GM10847 (cell line): ENCODE data around the gene WWOX.

Source experiments
- POLR2A ChIP-seq: IDR thresholded peaks from 2 replicates; pipeline ENCODE4 v1.6.1; 2011; ENCODE audit not compliant: insufficient read length; ENCODE audit errors: extremely low read depth

WWOX gene

GRCh38 chr16:78127130-78127529, 27.7 kb downstream of the WWOX start:
- no peak for TF ChIP-seq POLR2A

DNA sequence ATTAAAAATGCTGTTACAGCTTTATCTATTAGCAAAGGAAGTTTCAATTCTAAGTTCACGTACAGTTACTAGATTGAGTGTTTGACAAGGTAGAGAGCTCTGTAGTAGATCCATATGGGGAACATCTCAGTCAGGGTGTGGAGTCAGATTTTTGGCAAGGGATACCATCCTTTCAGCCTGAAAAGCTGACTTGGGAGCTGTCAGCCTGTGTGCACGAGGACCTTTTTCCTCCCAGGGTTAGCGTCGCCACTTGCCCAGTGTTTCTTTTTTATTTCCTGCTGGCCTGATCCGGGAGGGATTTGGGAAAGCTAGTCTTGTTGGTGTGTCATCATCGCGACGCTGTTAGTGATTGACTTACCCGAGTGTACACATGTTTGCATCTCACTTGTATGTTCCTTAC, 29.5 kb downstream of the WWOX start:
- no peak for TF ChIP-seq POLR2A

GRCh38 chr16:78129349-78129748, 29.9 kb downstream of the WWOX start:
- TF ChIP-seq POLR2A: no peak

DNA sequence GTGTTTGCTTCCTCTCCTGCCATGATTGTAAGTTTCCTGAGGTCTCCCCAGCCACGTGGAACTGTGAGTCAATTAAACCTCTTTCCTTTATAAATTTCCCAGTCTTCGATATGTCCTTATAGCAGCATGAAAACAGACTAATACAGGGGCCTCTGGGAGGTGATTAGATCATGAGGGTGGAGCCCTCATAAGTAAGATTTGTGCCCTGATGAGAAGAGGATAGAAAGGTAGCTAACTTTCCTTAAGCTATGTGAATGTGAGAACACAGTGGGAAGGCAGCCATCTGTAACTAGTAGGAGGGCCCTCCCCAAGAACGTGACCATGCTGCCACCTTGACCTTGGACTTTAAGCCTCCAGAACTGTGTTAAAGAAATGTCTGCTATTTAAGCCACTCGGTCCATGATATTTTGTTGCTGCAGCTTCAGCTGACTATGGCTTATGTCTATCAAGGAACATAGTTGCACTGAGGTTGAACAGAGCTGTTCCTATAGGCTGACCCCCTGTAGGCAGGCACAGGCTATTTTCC, 30.7 kb downstream of the WWOX start:
- no peak for TF ChIP-seq POLR2A

DNA sequence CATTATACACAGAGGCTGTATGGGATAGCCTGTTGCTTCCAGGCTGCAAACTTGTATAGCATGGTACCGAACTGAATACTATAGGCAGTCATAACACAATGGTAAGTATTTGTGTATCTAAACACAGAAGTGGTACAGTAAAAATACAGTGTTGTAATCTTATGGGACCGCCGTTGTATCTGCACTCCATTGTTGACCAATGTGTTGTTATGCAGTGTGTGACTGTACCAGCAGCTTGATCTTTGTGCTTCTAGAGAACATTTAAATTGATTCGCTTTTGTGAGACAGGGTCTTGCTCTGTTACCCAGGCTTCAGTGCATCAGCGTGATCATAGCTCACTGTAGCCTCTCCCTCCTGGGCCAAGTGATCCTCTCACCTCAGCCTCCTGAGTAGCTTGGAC, 31.5 kb downstream of the WWOX start:
- TF ChIP-seq POLR2A: no peak

DNA sequence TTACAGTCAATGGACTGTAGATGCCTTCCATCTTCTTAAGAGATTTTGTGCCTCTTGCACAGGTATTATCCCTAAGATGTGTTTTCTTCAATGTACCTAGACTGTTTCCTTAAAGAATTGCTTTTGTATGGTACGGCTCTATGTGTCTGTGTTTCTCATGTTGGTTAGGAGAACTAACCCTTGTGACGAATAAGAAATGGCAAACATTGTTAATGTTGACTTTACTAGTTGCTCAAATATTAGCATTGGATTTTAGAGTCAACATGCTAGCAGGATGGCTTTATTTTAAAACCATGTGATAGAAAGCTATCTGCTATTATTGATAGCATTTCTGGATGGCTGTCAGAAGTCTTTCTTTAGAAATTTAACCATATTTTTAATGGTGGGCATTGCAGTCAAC, 34.5 kb downstream of the WWOX start:
- no peak for TF ChIP-seq POLR2A

DNA sequence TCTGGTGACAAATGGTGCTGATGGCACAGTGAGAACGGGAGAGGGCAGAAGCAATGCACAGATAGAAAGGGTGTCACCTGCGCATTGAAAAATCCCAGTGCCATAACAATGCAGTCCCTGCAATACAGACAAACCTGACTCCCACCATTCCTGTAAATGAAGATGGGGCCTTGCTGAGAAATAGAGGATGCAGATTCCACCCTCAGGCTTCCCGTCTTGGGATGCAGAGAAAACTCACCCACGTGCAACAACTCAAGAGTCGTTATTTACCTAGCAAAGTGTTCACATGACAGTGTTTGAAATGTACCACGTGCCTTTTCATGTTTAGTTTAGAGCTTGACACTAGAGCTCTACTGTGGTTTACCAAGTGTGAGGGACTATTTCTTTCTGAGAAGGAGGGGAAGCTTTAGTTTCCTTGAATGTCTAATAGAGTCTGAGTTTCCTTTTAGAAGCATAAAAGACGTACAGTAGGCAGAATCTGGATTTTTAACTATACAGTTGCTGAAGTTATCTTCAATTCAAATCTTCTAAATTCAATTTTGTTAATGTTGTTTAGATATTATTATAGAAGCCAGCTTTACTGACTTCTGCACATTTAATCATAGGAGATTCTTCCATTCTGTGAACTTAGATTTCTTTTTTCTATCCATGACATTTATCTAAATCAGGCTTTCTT, 35.6 kb downstream of the WWOX start:
- TF ChIP-seq POLR2A: no peak

- no peak for TF ChIP-seq POLR2A
These were observed 37.7 kb downstream of the WWOX start for GRCh38 chr16:78137179-78137578.

DNA sequence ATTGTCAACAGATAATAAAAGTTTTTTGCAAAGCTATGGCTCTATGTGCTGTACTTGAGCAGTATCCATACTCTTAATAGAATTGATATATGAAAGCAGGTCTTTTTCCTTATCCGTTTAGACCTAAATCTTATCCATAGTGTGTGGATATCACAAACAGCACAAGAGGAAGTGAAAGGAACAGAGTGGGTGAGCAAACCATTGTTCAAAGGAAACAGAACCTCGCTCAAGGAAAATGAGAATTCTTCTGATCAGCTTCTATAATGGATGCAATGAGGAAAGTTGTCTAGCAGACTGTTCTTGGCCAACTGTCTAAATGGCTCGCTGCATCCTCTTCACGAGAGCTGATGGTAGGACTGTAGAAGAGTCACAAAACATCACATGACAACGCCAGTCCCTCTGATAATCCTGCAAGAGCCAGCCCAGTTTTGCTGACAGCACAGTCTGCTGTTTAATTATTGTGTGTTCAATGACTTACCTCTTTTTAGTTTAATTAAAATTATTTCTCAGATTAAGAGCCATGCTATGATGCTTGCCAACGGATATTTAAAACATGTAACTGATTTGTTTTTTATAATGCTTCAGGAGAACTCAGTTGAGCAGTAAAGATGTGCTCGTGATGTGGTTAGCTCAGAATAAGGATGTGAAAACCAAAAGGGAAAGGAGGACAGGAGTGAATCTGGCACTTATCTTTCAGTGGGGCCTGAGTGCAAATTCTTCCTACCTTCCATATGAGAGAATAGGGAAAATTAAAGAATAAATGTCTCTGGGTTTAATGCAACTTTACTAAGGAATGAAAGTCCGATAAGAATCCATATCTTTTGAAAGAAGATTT, 38.5 kb downstream of the WWOX start:
- no peak for TF ChIP-seq POLR2A

DNA sequence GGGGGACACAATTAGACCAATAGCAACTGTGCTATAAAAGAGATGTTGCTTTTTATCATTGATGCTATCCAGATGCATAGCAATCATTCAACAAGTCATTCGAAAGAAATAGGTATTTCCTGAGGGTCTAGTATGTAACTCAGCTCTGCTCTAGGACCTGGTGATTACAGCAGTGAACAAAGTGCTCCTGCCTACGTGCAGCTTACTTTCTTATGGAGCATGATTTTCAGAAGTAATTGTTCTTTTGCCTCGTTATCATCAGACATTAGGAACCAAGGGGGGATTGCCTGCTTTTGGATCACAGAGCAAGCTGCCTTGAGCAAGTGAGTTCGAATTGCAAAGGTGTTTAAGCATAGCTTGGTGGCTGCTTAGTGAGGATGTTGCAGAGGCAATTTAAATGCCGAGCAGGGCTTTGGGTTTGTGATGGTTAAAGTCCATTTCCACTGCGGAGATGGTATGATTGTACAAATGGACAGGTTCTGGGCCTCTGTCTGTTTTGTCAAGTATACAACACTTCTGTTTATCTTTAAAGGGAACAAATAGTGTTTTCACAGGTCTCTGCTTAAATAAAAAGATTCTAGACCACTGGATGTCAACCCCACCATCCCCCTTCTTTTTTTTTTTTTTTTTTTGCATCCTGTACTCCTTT, 41.5 kb downstream of the WWOX start:
- TF ChIP-seq POLR2A: no peak

GRCh38 chr16:78142788-78143187, 43.3 kb downstream of the WWOX start:
- no peak for TF ChIP-seq POLR2A

GRCh38 chr16:78146807-78147206, 47.4 kb downstream of the WWOX start:
- TF ChIP-seq POLR2A: no peak

DNA sequence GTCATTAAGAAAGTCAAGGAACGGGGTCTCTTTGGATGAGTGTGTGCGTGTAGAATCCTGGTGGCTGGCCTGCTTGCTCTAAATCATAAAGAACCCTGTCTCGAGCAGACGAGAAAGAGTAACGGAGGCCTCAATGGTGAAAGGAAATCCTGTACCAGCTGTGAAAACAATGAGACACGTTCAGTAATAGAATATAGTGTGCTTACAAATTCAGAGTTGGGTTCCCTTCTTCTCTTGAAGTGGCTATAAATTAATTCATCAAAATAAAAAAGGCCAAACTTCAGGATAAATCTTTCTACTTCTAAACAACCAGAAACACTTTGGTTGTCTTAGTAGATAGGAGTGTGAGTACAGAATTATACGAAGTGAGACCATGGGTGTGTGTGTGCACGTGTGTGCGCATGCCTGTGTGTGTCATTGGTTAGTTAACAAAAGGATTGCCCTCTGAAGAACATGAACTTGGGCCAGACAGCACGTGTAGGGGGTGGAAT, 48.5 kb downstream of the WWOX start:
- TF ChIP-seq POLR2A: no peak

- TF ChIP-seq POLR2A: no peak
These were observed 50.8 kb downstream of the WWOX start for GRCh38 chr16:78150233-78150632.

DNA sequence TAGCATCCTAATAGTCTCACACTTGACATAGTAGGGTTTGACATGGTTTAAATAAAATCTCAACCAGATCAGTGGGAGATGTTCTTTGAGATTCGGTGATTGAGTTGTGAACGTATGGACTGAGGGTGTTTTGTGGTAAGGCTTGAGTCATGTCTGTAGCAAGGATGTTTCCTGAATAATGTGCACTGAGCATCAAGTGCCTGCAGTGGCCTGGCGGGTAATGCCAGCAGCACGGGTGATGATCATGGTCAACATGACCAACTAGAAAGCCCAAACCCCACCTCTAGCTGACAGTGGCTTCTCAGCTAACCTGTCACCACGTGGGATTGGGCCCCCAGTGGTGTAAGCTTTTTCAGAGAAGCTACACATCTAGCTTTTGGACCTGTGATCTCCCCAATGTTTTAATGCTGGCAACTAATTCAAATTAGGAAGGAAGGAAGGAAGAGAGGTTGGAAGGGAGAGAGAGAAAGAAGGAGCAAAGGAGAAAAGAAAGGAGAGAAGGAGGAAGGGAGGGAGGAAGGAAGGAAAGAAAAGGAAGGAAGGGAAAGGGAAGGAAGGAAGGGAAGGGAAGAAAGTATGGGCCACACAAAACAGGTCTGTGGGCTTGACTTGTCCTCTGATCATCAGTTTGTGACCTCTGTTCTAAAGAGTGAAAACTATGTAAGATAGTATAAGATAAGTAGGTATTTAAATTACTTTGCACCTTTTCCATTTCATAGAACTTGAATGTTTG, 55.4 kb downstream of the WWOX start:
- TF ChIP-seq POLR2A: no peak
